Karpas-422 (cell line): ENCODE measurements around the gene WIZ. TPM values are rescaled to one million over a fixed set of nuclear protein-coding genes. Genes with fewer than 3 reads are reported as not detected.

Experiments
- DNase-seq: peaks from one replicate; pipeline ENCODE4 v3.0.0-alpha.2; 2015
- H2AFZ ChIP-seq: fragments of 200-600 bp; sonication (generic); 2 replicates; pipeline ENCODE4 v1.6.1; 2014; ENCODE audit warnings: antibody characterized with exemption, low read length, mixed read lengths
- H3K27ac ChIP-seq: fragments of 200-600 bp; sonication (generic); 2 replicates; pipeline ENCODE4 v1.5.1; 2014; ENCODE audit warnings: mild to moderate bottlenecking, low read length, moderate library complexity
- H3K27me3 ChIP-seq: fragments of 200-600 bp; sonication (generic); 2 replicates; pipeline ENCODE4 v1.6.1; 2014; ENCODE audit warnings: low read length, mixed read lengths
- H3K36me3 ChIP-seq: fragments of 200-600 bp; sonication (generic); 2 replicates; pipeline ENCODE4 v1.6.1; 2014; ENCODE audit warnings: low read length, mixed read lengths; ENCODE audit not compliant: insufficient read depth
- H3K4me1 ChIP-seq: fragments of 200-600 bp; sonication (generic); 2 replicates; pipeline ENCODE4 v1.6.1; 2014; ENCODE audit warnings: mild to moderate bottlenecking, low read length, mixed read lengths
- H3K4me2 ChIP-seq: fragments of 200-600 bp; sonication (generic); 2 replicates; pipeline ENCODE4 v1.6.1; 2014; ENCODE audit warnings: low read length, low read depth, mild to moderate bottlenecking; ENCODE audit not compliant: poor library complexity, severe bottlenecking
- H3K4me3 ChIP-seq: fragments of 200-600 bp; sonication (generic); 2 replicates; pipeline ENCODE4 v1.5.1; 2014; ENCODE audit warnings: mild to moderate bottlenecking, antibody characterized with exemption, low read length, mixed read lengths
- H3K79me2 ChIP-seq: fragments of 200-600 bp; sonication (generic); 2 replicates; pipeline ENCODE4 v1.6.1; 2014; ENCODE audit warnings: mild to moderate bottlenecking, low read length, mixed read lengths
- H3K9ac ChIP-seq: fragments of 200-600 bp; sonication (generic); 2 replicates; pipeline ENCODE4 v1.6.0; 2014; ENCODE audit warnings: low read length
- H3K9me2 ChIP-seq: fragments of 200-600 bp; sonication (generic), shearing (Covaris generic); replicated peaks from 2 replicates; pipeline ENCODE4 v1.6.0; 2014; ENCODE audit warnings: mild to moderate bottlenecking, low read length, moderate library complexity; ENCODE audit not compliant: insufficient read depth
- H3K9me3 ChIP-seq: fragments of 300-700, 200-600 bp; sonication (generic); 2 replicates; pipeline ENCODE4 v1.6.1; 2014; ENCODE audit warnings: low read length, mixed read lengths
- H4K20me1 ChIP-seq: fragments of 200-600 bp; sonication (generic); 2 replicates; pipeline ENCODE4 v1.6.1; 2014; ENCODE audit warnings: mild to moderate bottlenecking, antibody characterized with exemption, low read length, low read depth; ENCODE audit not compliant: insufficient read depth
- total RNA-seq: library from RNA; depleted of rRNA; stranded (reverse); fragments of >200 nt; shearing (Covaris generic); gene quantifications from 2 replicates; pipeline ENCODE4 v1.2.3, GENCODE V29; 2014; ENCODE audit warnings: low replicate concordance; rRNA removed

WIZ gene, protein sequence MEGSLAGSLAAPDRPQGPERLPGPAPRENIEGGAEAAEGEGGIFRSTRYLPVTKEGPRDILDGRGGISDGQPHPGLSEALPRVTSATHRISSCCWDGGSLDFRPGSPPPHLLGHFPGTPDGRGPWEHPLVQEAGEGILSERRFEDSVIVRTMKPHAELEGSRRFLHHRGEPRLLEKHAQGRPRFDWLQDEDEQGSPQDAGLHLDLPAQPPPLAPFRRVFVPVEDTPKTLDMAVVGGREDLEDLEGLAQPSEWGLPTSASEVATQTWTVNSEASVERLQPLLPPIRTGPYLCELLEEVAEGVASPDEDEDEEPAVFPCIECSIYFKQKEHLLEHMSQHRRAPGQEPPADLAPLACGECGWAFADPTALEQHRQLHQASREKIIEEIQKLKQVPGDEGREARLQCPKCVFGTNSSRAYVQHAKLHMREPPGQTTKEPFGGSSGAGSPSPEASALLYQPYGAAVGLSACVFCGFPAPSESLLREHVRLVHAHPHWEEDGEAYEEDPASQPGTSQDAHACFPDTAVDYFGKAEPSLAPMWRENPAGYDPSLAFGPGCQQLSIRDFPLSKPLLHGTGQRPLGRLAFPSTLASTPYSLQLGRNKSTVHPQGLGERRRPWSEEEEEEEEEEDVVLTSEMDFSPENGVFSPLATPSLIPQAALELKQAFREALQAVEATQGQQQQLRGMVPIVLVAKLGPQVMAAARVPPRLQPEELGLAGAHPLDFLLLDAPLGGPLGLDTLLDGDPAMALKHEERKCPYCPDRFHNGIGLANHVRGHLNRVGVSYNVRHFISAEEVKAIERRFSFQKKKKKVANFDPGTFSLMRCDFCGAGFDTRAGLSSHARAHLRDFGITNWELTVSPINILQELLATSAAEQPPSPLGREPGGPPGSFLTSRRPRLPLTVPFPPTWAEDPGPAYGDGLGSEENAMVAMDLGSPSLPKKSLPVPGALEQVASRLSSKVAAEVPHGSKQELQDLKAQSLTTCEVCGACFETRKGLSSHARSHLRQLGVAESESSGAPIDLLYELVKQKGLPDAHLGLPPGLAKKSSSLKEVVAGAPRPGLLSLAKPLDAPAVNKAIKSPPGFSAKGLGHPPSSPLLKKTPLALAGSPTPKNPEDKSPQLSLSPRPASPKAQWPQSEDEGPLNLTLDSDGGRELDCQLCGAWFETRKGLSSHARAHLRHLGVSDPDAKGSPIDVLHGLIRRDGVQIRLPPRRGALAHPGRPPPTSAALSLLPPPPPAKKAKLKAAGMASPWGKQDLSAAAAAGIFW (N-terminal part only)
- 5.3 and 5.4 TPM in 2 replicates for total RNA-seq

DNA sequence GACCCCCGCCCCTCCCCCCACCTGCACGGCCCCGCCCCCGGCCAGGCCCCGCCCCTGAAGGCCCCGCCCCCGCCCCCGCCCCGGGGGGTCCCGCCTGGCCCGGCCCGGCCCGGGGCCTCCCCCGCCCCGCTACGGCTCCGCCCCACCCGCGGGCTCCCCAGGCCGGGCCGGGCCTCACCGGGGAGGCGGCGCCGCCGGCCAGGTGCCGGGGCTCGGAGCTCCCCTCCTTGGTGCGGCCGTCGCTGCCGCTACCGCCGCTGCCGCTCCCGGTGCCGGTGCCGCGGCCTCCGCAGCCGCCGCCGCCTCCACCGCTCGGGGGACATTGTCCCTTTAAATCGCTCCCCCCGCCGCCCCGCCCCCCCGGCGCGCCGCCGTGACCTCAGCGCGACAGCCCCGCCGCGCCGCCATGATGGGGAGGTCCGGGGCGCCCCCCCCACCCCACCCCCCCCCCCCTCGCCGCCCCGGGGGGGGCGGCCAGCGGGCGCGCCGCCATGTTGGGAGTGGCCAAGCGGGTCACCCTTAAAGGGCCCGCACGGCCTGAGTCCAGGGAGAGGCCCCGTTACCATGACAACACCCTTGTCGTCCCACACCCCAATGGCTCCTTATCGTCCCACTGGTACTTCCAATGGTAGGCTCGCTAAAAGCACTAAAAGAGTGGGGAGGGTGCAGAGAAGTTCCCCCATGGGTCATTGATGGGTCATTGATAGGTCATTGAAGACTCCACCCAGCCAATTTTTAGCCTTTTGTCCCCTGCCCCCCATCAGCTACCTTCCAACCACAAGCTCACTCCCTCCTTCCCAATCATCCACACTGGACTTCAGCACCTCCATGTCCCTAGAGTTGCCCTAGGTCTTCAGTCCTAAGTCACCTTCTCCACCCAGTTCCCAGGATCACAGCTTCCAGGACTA is at the start of gene WIZ:
TSS of gene WIZ (minus strand) at position 337 of the 908 bp plus-strand sequence. CDS start 1,649 bp downstream, outside the sequence.
- Histone ChIP-seq H3K4me2 (peak within 1 kb of the TSS; percentile 45), H3K4me1 (peaks cover 6% of the 10 kb centered on the region), H2AFZ (peak within 1 kb of the TSS; percentile 12; the same call in 1 of the 2 replicates), H3K79me2 (no peaks in the 10 kb centered on the region), H3K27ac (no peak within 1 kb of the TSS), H4K20me1 (0 out of 2 replicates have a peak, but pooled peaks cover 5% of the 10 kb centered on the region), H3K4me3 (peak within 1 kb of the TSS; percentile 41; the same call in 1 of the 2 replicates), H3K9me3 (no peaks in the 10 kb centered on the region), H3K9ac (no peak within 1 kb of the TSS), H3K36me3 (no peaks in the 10 kb centered on the region), H3K9me2 (no peaks in the 10 kb centered on the region; the same call in 1 of the 2 replicates), H3K27me3 (no peaks in the 10 kb centered on the region)
- peak; percentile 89 for DNase-seq

DNA sequence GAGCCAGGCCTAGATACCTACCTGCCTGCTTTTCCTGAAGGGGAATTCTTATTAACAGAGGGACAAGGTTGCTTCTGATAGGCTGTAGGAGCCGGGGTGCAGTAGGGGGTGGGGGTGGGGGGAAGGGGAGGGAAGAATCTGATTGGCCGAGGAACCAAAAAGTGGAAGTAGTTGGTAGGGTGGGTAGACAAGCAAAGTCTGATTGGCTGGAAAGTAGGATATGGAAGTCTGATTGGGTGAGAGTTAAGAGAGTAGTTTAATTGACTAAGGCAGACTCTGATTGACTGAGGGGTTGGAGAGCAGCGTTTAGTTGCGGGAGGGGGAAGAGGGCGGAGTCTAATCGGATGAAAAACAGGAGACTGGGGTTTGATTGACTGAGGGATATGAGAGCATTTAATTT is 49.2 kb upstream of the WIZ start:
- no peak overlapping the region for H3K4me2 ChIP-seq
- H2AFZ ChIP-seq: no peak overlapping the region
- H3K9me3 ChIP-seq: no peaks in the 10 kb centered on the region
- peak; percentile 63 for DNase-seq
- H3K9ac ChIP-seq: no peak overlapping the region
- no peaks in the 10 kb centered on the region for H3K27me3 ChIP-seq
- no peaks in the 10 kb centered on the region for H3K4me1 ChIP-seq
- H3K4me3 ChIP-seq: no peak overlapping the region
- H3K27ac ChIP-seq: no peak overlapping the region
- no peaks in the 10 kb centered on the region for H3K79me2 ChIP-seq
- H4K20me1 ChIP-seq: no peaks in the 10 kb centered on the region
- H3K36me3 ChIP-seq: no peaks in the 10 kb centered on the region
- no peaks in the 10 kb centered on the region for H3K9me2 ChIP-seq

DNA sequence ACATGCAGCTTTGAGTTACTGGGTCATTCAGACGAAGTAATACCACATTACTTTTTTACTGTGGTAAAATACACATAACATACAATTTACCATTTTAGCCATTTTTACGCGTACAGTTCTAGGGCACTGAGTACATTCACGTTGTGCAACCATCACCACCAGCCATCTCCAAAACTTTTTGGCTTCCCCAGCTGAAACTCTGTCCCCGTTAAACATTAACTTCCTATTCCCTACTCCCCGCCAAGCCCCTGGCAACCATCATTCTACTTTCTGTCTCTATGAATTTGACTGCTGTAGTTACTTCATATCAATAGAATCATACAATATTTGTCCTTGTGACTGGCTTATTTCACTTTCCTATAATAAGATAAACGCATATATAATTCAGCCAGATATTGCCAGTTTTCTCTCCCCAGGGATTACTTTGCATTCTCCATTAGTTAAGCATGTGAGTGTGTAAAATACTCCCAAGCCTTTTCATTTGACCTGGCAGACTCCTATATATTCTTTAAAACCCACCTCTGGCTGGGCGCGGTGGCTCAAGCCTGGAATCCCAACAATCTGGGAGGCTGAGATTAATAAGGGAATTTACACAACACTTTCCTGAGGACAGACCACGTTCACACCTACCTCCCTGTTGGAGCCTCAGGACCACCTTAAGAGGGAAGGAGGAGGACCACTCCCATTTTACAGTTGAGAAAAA is 48.6 kb upstream of the WIZ start:
- H3K27me3 ChIP-seq: no peaks in the 10 kb centered on the region
- no peak overlapping the region for H3K4me3 ChIP-seq
- no peak overlapping the region for H3K9ac ChIP-seq
- H3K4me1 ChIP-seq: no peaks in the 10 kb centered on the region
- H3K9me3 ChIP-seq: no peaks in the 10 kb centered on the region
- H3K36me3 ChIP-seq: no peaks in the 10 kb centered on the region
- H3K27ac ChIP-seq: no peak overlapping the region
- no peak overlapping the region for H3K4me2 ChIP-seq
- H2AFZ ChIP-seq: no peak overlapping the region
- no peaks in the 10 kb centered on the region for H3K79me2 ChIP-seq
- no peaks in the 10 kb centered on the region for H4K20me1 ChIP-seq
- DNase-seq: no peak
- H3K9me2 ChIP-seq: no peaks in the 10 kb centered on the region

DNA sequence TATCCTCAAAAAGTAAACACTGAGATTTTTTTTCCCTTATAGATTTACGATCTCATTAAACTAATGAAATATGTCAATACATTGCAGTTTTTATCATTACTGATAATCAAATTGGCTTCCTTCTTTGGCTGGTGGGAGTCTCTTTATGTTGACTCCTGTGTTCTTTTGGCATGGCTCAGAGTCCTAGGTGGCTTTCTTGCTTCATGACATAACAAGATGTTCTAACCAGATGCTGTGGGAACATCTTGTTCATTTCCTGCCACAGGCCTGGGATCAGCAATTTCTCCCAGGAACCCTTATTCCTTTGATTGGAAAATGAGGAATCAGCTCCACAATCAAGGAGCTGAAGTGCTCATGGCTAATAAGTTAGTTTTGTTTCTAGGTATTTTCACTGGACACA is 45.4 kb upstream of the WIZ start:
- H3K27ac ChIP-seq: no peak overlapping the region
- H3K9me3 ChIP-seq: no peaks in the 10 kb centered on the region
- H3K27me3 ChIP-seq: no peaks in the 10 kb centered on the region
- H3K9me2 ChIP-seq: no peaks in the 10 kb centered on the region
- H2AFZ ChIP-seq: no peak overlapping the region
- no peak for DNase-seq
- H3K9ac ChIP-seq: no peak overlapping the region
- no peaks in the 10 kb centered on the region for H4K20me1 ChIP-seq
- H3K36me3 ChIP-seq: no peaks in the 10 kb centered on the region
- H3K4me1 ChIP-seq: no peaks in the 10 kb centered on the region
- no peak overlapping the region for H3K4me3 ChIP-seq
- no peak overlapping the region for H3K4me2 ChIP-seq
- no peaks in the 10 kb centered on the region for H3K79me2 ChIP-seq

DNA sequence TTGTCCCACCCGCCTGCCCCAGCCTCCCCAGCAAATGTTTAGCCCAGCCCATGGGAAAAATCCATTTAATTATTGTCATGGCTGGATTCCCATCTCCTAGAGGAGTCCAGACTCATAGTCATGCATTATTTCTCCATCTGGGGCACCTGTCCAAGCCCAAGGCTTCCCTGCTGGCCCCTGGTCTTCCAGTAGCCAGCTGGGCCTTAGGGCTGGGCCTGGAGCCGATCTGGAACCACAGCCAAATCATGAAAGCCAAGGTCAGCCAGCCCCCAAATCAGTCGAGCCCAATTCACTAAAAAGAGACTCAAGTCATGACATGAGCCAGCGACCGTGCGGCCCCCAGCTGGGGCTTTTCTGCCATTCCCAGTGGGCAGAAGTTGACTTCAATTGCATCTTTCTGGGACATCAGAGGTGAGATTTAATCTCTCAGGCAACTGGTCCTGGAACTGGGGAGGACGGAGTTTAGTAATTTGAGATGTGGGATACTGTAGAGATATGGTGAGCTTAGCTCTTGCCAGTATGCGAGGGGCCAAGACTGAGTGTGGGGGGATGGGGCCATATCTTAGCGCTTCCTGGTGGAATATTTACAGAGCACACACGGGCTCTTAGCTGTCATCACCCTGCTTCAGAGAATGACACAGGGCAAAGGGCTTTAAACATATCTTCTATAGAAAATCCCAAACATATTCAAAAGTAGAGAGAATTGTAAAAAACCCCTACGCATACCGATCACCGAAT is 38.9 kb upstream of the WIZ start:
- no peak for DNase-seq
- Histone ChIP-seq H2AFZ (no peak overlapping the region), H3K79me2 (no peaks in the 10 kb centered on the region), H3K9me2 (no peaks in the 10 kb centered on the region), H3K4me1 (no peaks in the 10 kb centered on the region), H3K4me3 (no peak overlapping the region), H3K4me2 (no peak overlapping the region), H3K9ac (no peak overlapping the region), H3K9me3 (no peaks in the 10 kb centered on the region), H3K36me3 (no peaks in the 10 kb centered on the region), H3K27me3 (no peaks in the 10 kb centered on the region), H3K27ac (no peak overlapping the region), H4K20me1 (no peaks in the 10 kb centered on the region)

DNA sequence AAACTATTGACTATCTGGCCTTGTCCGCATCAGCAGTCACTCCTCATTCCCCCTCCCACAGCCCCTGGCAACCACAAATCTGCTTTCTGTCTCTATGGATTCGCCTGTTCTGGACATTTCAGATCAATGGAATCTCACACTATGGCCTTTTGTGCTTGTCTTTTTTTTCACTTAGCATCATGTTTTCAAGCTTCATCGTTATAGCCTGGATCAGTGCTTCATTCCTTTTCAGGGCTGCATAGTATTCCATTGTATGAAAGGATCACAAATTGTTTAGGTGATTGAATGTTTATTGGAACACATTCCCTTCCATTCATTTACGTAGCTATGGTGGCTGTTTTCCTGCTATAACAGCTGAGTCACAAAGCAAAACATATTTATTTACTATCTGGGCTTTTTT is 37.3 kb upstream of the WIZ start:
- Histone ChIP-seq H3K4me1 (no peaks in the 10 kb centered on the region), H3K9me2 (no peaks in the 10 kb centered on the region), H3K9me3 (no peaks in the 10 kb centered on the region), H3K79me2 (no peaks in the 10 kb centered on the region), H2AFZ (no peak overlapping the region), H3K36me3 (no peaks in the 10 kb centered on the region), H3K27me3 (no peaks in the 10 kb centered on the region), H3K4me2 (no peak overlapping the region), H3K27ac (no peak overlapping the region), H3K9ac (no peak overlapping the region), H4K20me1 (no peaks in the 10 kb centered on the region), H3K4me3 (no peak overlapping the region)
- DNase-seq: no peak
